ENCODE results near the gene GPN2.
"Not testable (repeated sequence)": the region's sequence is repeated elsewhere in the genome, so short reads cannot be mapped to it uniquely, and the experiment has no call there.

GPN2 gene

GRCh38 chr1:26900815-26901511, 10.9 kb upstream of the GPN2 start:
- DNase-seq (ENCODE audit: low read depth in 2 of 2) = no peak

GRCh38 chr1:26900001-26900814, 10.1 kb upstream of the GPN2 start, which contains the start of gene GPATCH3:
TSS of gene GPATCH3 (minus strand) at chr1:26900467. CDS start at chr1:26900442, 25 bp downstream.
- peak; percentile 70 to 77 for DNase-seq (ENCODE audit: low read depth in 2 of 2)

- DNase-seq (ENCODE audit: low read depth in 2 of 2) = no peak
Measured at GRCh38 chr1:26897351-26897750, 7.3 kb upstream of the GPN2 start.

GRCh38 chr1:26894263-26894662, 4.2 kb upstream of the GPN2 start:
- DNase-seq (ENCODE audit: low read depth in 2 of 2) = no peak

- DNase-seq (ENCODE audit: low read depth in 2 of 2) = no peak
Measured at GRCh38 chr1:26890467-26890796, 349 bp upstream of the GPN2 start.

GRCh38 chr1:26888231-26888630, 1.9 kb downstream of the GPN2 start:
- DNase-seq (ENCODE audit: low read depth in 2 of 2) = no peak

- no peak for DNase-seq (ENCODE audit: low read depth in 2 of 2)
Measured at GRCh38 chr1:26887125-26887524, 3.0 kb downstream of the GPN2 start.

GRCh38 chr1:26882696-26883463, 7.2 kb downstream of the GPN2 start:
- DNase-seq (ENCODE audit: low read depth in 2 of 2) = no peak

- not testable (repeated sequence) for DNase-seq (ENCODE audit: low read depth in 2 of 2)
Measured at GRCh38 chr1:26881611-26882010, 8.5 kb downstream of the GPN2 start.

GRCh38 chr1:26879793-26880192, 10.3 kb downstream of the GPN2 start:
- DNase-seq (ENCODE audit: low read depth in 2 of 2) = no peak

GRCh38 chr1:26877326-26877725, 12.8 kb downstream of the GPN2 start:
- DNase-seq (ENCODE audit: low read depth in 2 of 2) = no peak

GRCh38 chr1:26874896-26875295, 15.2 kb downstream of the GPN2 start:
- DNase-seq (ENCODE audit: low read depth in 2 of 2) = no peak

- not testable (repeated sequence) for DNase-seq (ENCODE audit: low read depth in 2 of 2)
Measured at GRCh38 chr1:26873097-26873496, 17.0 kb downstream of the GPN2 start.

- DNase-seq (ENCODE audit: low read depth in 2 of 2) = peak; percentile 87 to 88
Measured at GRCh38 chr1:26864610-26865480, 25.2 kb downstream of the GPN2 start.

- no peak for DNase-seq (ENCODE audit: low read depth in 2 of 2)
Measured at GRCh38 chr1:26863685-26864077, 26.4 kb downstream of the GPN2 start.

GRCh38 chr1:26862781-26863684, 27.1 kb downstream of the GPN2 start, which contains the start of gene SFN:
TSS of gene SFN (plus strand) at chr1:26863149. CDS start at chr1:26863213, 64 bp downstream.
- DNase-seq (ENCODE audit: low read depth in 2 of 2) = no peak

- DNase-seq (ENCODE audit: low read depth in 2 of 2) = no peak
Measured at GRCh38 chr1:26861889-26862378, 28.1 kb downstream of the GPN2 start.

GRCh38 chr1:26861286-26861701, 28.8 kb downstream of the GPN2 start:
- no peak for DNase-seq (ENCODE audit: low read depth in 2 of 2)

- no peak for DNase-seq (ENCODE audit: low read depth in 2 of 2)
Measured at GRCh38 chr1:26858891-26859640, 31.0 kb downstream of the GPN2 start.

Data from stimulated activated CD8-positive, alpha-beta memory T cell treated with anti-CD3 and anti-CD28 coated beads, Interleukin-2, amount 100 ng/mL, for 1 hour (primary cell).